ENCODE results near the gene ARHGAP5. TPM values are rescaled to one million over a fixed set of nuclear protein-coding genes. Genes with fewer than 3 reads are reported as not detected.

ARHGAP5 gene
- total RNA-seq, 1 donor: 88.7 TPM

- Histone ChIP-seq H3K4me1 (ENCODE audit: insufficient read depth, low read length) (peaks cover 16% of the 10 kb centered on the region), H3K9me3 (ENCODE audit: low read depth, low read length) (no peaks in the 10 kb centered on the region), H3K4me3 (ENCODE audit: insufficient read depth, low read length) (no peak overlapping the region), H3K36me3 (ENCODE audit: insufficient read depth, low read length) (no peaks in the 10 kb centered on the region), H3K79me2 (ENCODE audit: insufficient read depth, low read length) (no peaks in the 10 kb centered on the region), H3K27ac (ENCODE audit: low read depth, low read length) (no peak overlapping the region), H3K4me2 (ENCODE audit: insufficient read depth, low read length) (no peak overlapping the region), H3K27me3 (ENCODE audit: insufficient read depth, low read length) (peaks cover 28% of the 10 kb centered on the region), H4K20me1 (ENCODE audit: insufficient read depth, low read length) (no peaks in the 10 kb centered on the region), H2AFZ (ENCODE audit: low read length) (no peak overlapping the region)
- no peak for TF ChIP-seq CTCF (IDR thresholded peaks at IDR 0.05; ENCODE audit: extremely low read depth, low read depth, low read length)
- no peak for DNase-seq (ENCODE audit: insufficient read length, low spot score, missing footprints)
Measured at GRCh38 chr14:32205984-32206383, 128.9 kb downstream of the ARHGAP5 start.

GRCh38 chr14:32206552-32206951 is 129.4 kb downstream of the ARHGAP5 start:
- DNase-seq (ENCODE audit: insufficient read length, low spot score, missing footprints): no peak
- no peak overlapping the region for H2AFZ ChIP-seq (ENCODE audit: low read length)
- no peak overlapping the region for H3K4me2 ChIP-seq (ENCODE audit: insufficient read depth, low read length)
- H3K4me3 ChIP-seq (ENCODE audit: insufficient read depth, low read length): no peak overlapping the region
- no peak overlapping the region for H3K27ac ChIP-seq (ENCODE audit: low read depth, low read length)
- H3K36me3 ChIP-seq (ENCODE audit: insufficient read depth, low read length): no peaks in the 10 kb centered on the region
- TF ChIP-seq CTCF (IDR thresholded peaks at IDR 0.05; ENCODE audit: extremely low read depth, low read depth, low read length): no peak
- peaks cover 28% of the 10 kb centered on the region for H3K27me3 ChIP-seq (ENCODE audit: insufficient read depth, low read length)
- H4K20me1 ChIP-seq (ENCODE audit: insufficient read depth, low read length): no peaks in the 10 kb centered on the region
- H3K9me3 ChIP-seq (ENCODE audit: low read depth, low read length): no peaks in the 10 kb centered on the region
- no peaks in the 10 kb centered on the region for H3K79me2 ChIP-seq (ENCODE audit: insufficient read depth, low read length)
- H3K4me1 ChIP-seq (ENCODE audit: insufficient read depth, low read length): peaks cover 13% of the 10 kb centered on the region

DNA sequence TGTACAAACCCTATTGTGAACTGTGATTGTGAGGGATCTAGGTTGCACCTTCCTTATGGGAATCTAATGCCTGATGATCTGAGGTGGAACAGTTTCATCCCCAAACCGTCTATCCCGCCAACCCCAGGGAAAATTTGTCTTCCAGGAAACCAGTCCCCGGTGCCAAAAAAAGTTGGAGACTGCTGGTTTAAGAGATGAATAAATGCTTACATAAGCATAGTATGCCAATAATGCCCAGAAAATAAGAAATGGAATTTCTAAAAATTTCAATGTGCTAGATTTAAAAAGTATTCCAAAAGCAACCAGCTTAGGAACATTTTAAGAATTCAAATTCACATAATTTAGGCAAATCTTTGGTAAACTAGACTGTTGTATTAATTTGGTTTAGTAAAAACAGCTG is 131.4 kb downstream of the ARHGAP5 start:
- Histone ChIP-seq H3K4me3 (ENCODE audit: insufficient read depth, low read length) (no peak overlapping the region), H3K36me3 (ENCODE audit: insufficient read depth, low read length) (no peaks in the 10 kb centered on the region), H3K27me3 (ENCODE audit: insufficient read depth, low read length) (peaks cover 18% of the 10 kb centered on the region), H3K27ac (ENCODE audit: low read depth, low read length) (no peak overlapping the region), H2AFZ (ENCODE audit: low read length) (no peak overlapping the region), H4K20me1 (ENCODE audit: insufficient read depth, low read length) (no peaks in the 10 kb centered on the region), H3K4me1 (ENCODE audit: insufficient read depth, low read length) (no peaks in the 10 kb centered on the region), H3K9me3 (ENCODE audit: low read depth, low read length) (no peaks in the 10 kb centered on the region), H3K4me2 (ENCODE audit: insufficient read depth, low read length) (no peak overlapping the region), H3K79me2 (ENCODE audit: insufficient read depth, low read length) (no peaks in the 10 kb centered on the region)
- no peak for DNase-seq (ENCODE audit: insufficient read length, low spot score, missing footprints)
- no peak for TF ChIP-seq CTCF (IDR thresholded peaks at IDR 0.05; ENCODE audit: extremely low read depth, low read depth, low read length)

Small RNAs within 50 kb of the gene (small RNA-seq; reads per million reads assigned to genes)
- gene RNU6-7 (not detected), gene RNU6-8 (0.52 reads per million)

Other genes starting within 250 kb of the ARHGAP5 start
- gene RNU6-7, start 124.7 kb downstream of the ARHGAP5 start, total RNA-seq: not detected in 2 replicates
- gene RNU6-8, start 126.0 kb downstream of the ARHGAP5 start, total RNA-seq: not detected in 2 replicates

Data from osteoblast (primary cell).